A549 (cell line): ENCODE data around the gene LGALS14. TPM values are rescaled to one million over a fixed set of nuclear protein-coding genes. Genes with fewer than 3 reads are reported as not detected.
A peak's percentile ranks its signal among the peaks of the same experiment; 100 is the strongest.

Experiments used
- ATAC-seq, 2 experiments: fragments of 200-7000 bp in 1 of 2; fragments of >200 bp in 1 of 2; cut with Nextera tagmentation in 1 of 2; cut with Tn5 transposase in 1 of 2; 3 replicates each; pipeline versions ENCODE4 v1.8.0 to v1.9.1; 2018 to 2020; ENCODE audit warnings: mild to moderate bottlenecking in 1 of 2, moderate library complexity in 1 of 2
- CTCF ChIA-PET: fragments of 300-600 bp; sonication (Branson Sonifier 250); formaldehyde crosslinking; extraction: SDS; loops from one replicate; lab custom pipeline; 2021; ENCODE audit warnings: antibody characterized with exemption, inconsistent platforms; lab: Yijun Ruan, JAX
- POLR2A ChIA-PET: fragments of 350-600 bp; formaldehyde crosslinking; extraction: SDS; loops from one replicate; lab custom pipeline; 2021; ENCODE audit warnings: antibody characterized with exemption, inconsistent platforms; lab: Yijun Ruan, JAX
- DNase-seq, 2 experiments: peaks; one replicate each; pipeline versions ENCODE4 v3.0.0 to v3.0.0-alpha.2; 2011 to 2016; ENCODE audit warnings: low read depth in 1 of 2, low spot score in 1 of 2
- FAIRE-seq: peaks from 2 replicates; lab custom pipeline; 2011; peaks lifted over from hg19 to GRCh38; lab: Jason Lieb, UNC
- H3K27ac ChIP-seq, 2 experiments: fragments of >200 bp; sonication (Bioruptor Twin); formaldehyde crosslinking; 3 replicates each; pipeline ENCODE4 v1.5.1; 2016 to 2017
- H3K4me1 ChIP-seq: fragments of >200 bp; sonication (Bioruptor Twin); formaldehyde crosslinking; 3 replicates; pipeline ENCODE4 v1.6.1; 2016
- H3K4me2 ChIP-seq: fragments of >200 bp; sonication (Bioruptor Twin); formaldehyde crosslinking; 3 replicates; pipeline ENCODE4 v1.6.1; 2016
- H3K4me3 ChIP-seq: fragments of >200 bp; sonication (Bioruptor Twin); formaldehyde crosslinking; 3 replicates; pipeline ENCODE4 v1.5.1; 2016
- H3K9me3 ChIP-seq: fragments of >200 bp; sonication (Bioruptor Twin); formaldehyde crosslinking; 3 replicates; pipeline ENCODE4 v1.6.1; 2016
- ATOH8 ChIP-seq: fragments of 250-450 bp; sonication (Bioruptor Pico); IDR thresholded peaks from 2 replicates; pipeline ENCODE4 v1.5.0; 2020; ENCODE audit warnings: low read depth, mild to moderate bottlenecking, moderate library complexity
- CEBPB ChIP-seq, 2 experiments: fragments of >200 bp in 1 of 2; sonication (Bioruptor Twin) in 1 of 2; formaldehyde crosslinking in 1 of 2; IDR thresholded peaks; 2 replicates each; pipeline ENCODE4 v1.6.1; 2012 to 2016
- CHD2 ChIP-seq: fragments of 150-350 bp; IDR thresholded peaks from 2 replicates; pipeline ENCODE4 v1.6.1; 2014; ENCODE audit warnings: low read length; ENCODE audit not compliant: partially characterized antibody
- CHD4 ChIP-seq: fragments of 200-600 bp; sonication (generic); IDR thresholded peaks from 2 replicates; pipeline ENCODE4 v1.6.1; 2016; ENCODE audit warnings: antibody characterized with exemption, mild to moderate bottlenecking, borderline replicate concordance
- E2F6 ChIP-seq: IDR thresholded peaks from 2 replicates; pipeline ENCODE4 v1.6.1; 2012; ENCODE audit warnings: low read depth, borderline replicate concordance
- EHF ChIP-seq: fragments of 250-450 bp; sonication (Bioruptor Pico); IDR thresholded peaks from 2 replicates; pipeline ENCODE4 v1.5.0; 2020; ENCODE audit warnings: mild to moderate bottlenecking
- EHMT2 ChIP-seq: fragments of 200-600 bp; sonication (generic); IDR thresholded peaks from 2 replicates; pipeline ENCODE4 v1.6.1; 2016; ENCODE audit warnings: antibody characterized with exemption, low read depth, mild to moderate bottlenecking, moderate library complexity
- ESRRA ChIP-seq: fragments of 150-350 bp; IDR thresholded peaks from 2 replicates; pipeline ENCODE4 v1.6.1; 2014; ENCODE audit warnings: mild to moderate bottlenecking, low read length, borderline replicate concordance
- FOSB ChIP-seq: fragments of 250-450 bp; sonication (Bioruptor Pico); IDR thresholded peaks from 2 replicates; pipeline ENCODE4 v1.5.0; 2020; ENCODE audit warnings: mild to moderate bottlenecking, moderate library complexity
- FOSL2 ChIP-seq, 2 experiments: fragments of 450-650 bp in 1 of 2; fragments of >200 bp in 1 of 2; sonication (Bioruptor Twin) in 1 of 2; formaldehyde crosslinking; IDR thresholded peaks; 2 replicates each; pipeline versions ENCODE4 v1.5.0 to v1.6.1; 2016 to 2020; ENCODE audit warnings: mild to moderate bottlenecking in 1 of 2, moderate library complexity in 1 of 2
- FOXS1 ChIP-seq: fragments of 250-450 bp; sonication (Bioruptor Pico); IDR thresholded peaks from 2 replicates; pipeline ENCODE4 v1.5.0; 2020; ENCODE audit warnings: mild to moderate bottlenecking, moderate library complexity
- HDAC2 ChIP-seq: fragments of 200-600 bp; sonication (generic); IDR thresholded peaks from 2 replicates; pipeline ENCODE4 v1.6.1; 2016
- HES2 ChIP-seq: fragments of >200 bp; sonication (Bioruptor Twin); formaldehyde crosslinking; IDR thresholded peaks from 2 replicates; pipeline ENCODE4 v1.6.1; 2016
- HEYL ChIP-seq: fragments of 250-450 bp; sonication (Bioruptor Pico); IDR thresholded peaks from 2 replicates; pipeline ENCODE4 v1.8.0; 2021; ENCODE audit warnings: mild to moderate bottlenecking, moderate library complexity
- HMGXB4 ChIP-seq: fragments of 250-450 bp; sonication (Bioruptor Pico); IDR thresholded peaks from 2 replicates; pipeline ENCODE4 v1.5.0; 2021; ENCODE audit warnings: mild to moderate bottlenecking, moderate library complexity, borderline replicate concordance
- HOXB13 ChIP-seq: fragments of 250-450 bp; sonication (Bioruptor Pico); IDR thresholded peaks from 2 replicates; pipeline ENCODE4 v1.5.0; 2020; ENCODE audit warnings: low read depth, mild to moderate bottlenecking, moderate library complexity
- HOXB5 ChIP-seq: fragments of 250-450 bp; sonication (Bioruptor Pico); IDR thresholded peaks from 2 replicates; pipeline ENCODE4 v1.5.0; 2020; ENCODE audit warnings: mild to moderate bottlenecking, moderate library complexity
- JUNB ChIP-seq: fragments of >200 bp; sonication (Bioruptor Twin); formaldehyde crosslinking; IDR thresholded peaks from 2 replicates; pipeline ENCODE4 v1.6.1; 2016
- MAFK ChIP-seq: fragments of 450-650 bp; IDR thresholded peaks from 2 replicates; pipeline ENCODE4 v1.6.1; 2014; ENCODE audit not compliant: partially characterized antibody
- MAX ChIP-seq: IDR thresholded peaks from 2 replicates; pipeline ENCODE4 v1.6.1; 2012
- MAZ ChIP-seq: fragments of 150-350 bp; IDR thresholded peaks from 2 replicates; pipeline ENCODE4 v1.6.1; 2014; ENCODE audit warnings: antibody characterized with exemption, low read depth, low read length, borderline replicate concordance
- NPAS2 ChIP-seq: fragments of 250-450 bp; sonication (Bioruptor Pico); IDR thresholded peaks from 2 replicates; pipeline ENCODE4 v1.8.0; 2022; ENCODE audit warnings: mild to moderate bottlenecking, moderate library complexity, borderline replicate concordance
- POLR2A ChIP-seq: IDR thresholded peaks from 2 replicates; pipeline ENCODE4 v1.6.1; 2012; ENCODE audit warnings: mild to moderate bottlenecking, low read length
- RAD21 ChIP-seq, 2 experiments: fragments of >200 bp in 1 of 2; sonication (Bioruptor Twin) in 1 of 2; formaldehyde crosslinking in 1 of 2; IDR thresholded peaks in 1 of 2; conservative IDR thresholded peaks in 1 of 2; 2 replicates in 1 of 2; 3 replicates in 1 of 2; pipeline ENCODE4 v1.6.1; 2012 to 2018; ENCODE audit warnings: inconsistent platforms in 1 of 2
- RARB ChIP-seq: fragments of 250-450 bp; sonication (Bioruptor Pico); IDR thresholded peaks from 2 replicates; pipeline ENCODE4 v1.8.0; 2021; ENCODE audit warnings: mild to moderate bottlenecking, moderate library complexity
- RNF2 ChIP-seq: fragments of 200-600 bp; sonication (generic); IDR thresholded peaks from 2 replicates; pipeline ENCODE4 v1.6.1; 2016; ENCODE audit warnings: low read depth, mild to moderate bottlenecking, antibody characterized with exemption, moderate library complexity, borderline replicate concordance
- SREBF2 ChIP-seq: fragments of 450-650 bp; IDR thresholded peaks from 2 replicates; pipeline ENCODE4 v1.6.1; 2014; ENCODE audit warnings: mild to moderate bottlenecking, moderate library complexity
- ZFP36 ChIP-seq: fragments of 450-650 bp; IDR thresholded peaks from 2 replicates; pipeline ENCODE4 v1.6.1; 2014; ENCODE audit warnings: borderline replicate concordance; ENCODE audit not compliant: partially characterized antibody
- WGBS: methylation state at CpG from one replicate; pipeline ENCODE4 v1.1.6; 2017; ENCODE audit errors: missing lambda C conversion rate; 5-methylcytosine and 5-hydroxymethylcytosine counted together
- polyA plus RNA-seq, 4 experiments: library from polyadenylated mRNA; depleted of rRNA in 3 of 4; stranded (reverse); fragments of >200 nt; fragmentation: RNase III in 1 of 4; extraction: RNeasy Plus Mini Kit Qiagen cat#74134 plus additional on column Dnase treatment in 1 of 4; gene quantifications; 2 replicates in 3 of 4; 3 replicates in 1 of 4; pipeline ENCODE4 v1.2.3, GENCODE V29; 2011 to 2017

Gene LGALS14
- polyA plus RNA-seq, 2 of the 4 experiments (the other 2 are of a cell fraction), result not detected

GRCh38 chr19:39692822-39693221, 11.5 kb upstream of the LGALS14 start:
- H3K4me1 ChIP-seq, result no peaks in the 10 kb centered on the region; the same call in 2 of the 3 replicates
- 12% methylated on average over 1 of the region's 1 CpG for whole genome bisulfite sequencing
- H3K4me2 ChIP-seq, result no peak overlapping the region
- no peak for DNase-seq
- ChIA-PET CTCF (interaction anchor here (1.1 to 1.2 kb wide), 2 partner anchors 21 to 141 kb away, joined by 3 to 5 read pairs; no protein-coding TSS in a partner anchor), POLR2A (no interaction called here)
- FAIRE-seq, result peak; percentile 74
- no peak for TF ChIP-seq CHD4
- TF ChIP-seq E2F6, result no peak
- no peak for TF ChIP-seq SREBF2
- TF ChIP-seq FOSB (CRISPR knock-in tag), result no peak
- TF ChIP-seq HEYL (CRISPR knock-in tag), result no peak
- TF ChIP-seq FOXS1 (CRISPR knock-in tag), result no peak
- TF ChIP-seq POLR2A, result no peak
- no peak for TF ChIP-seq HOXB13 (CRISPR knock-in tag)
- TF ChIP-seq ATOH8 (CRISPR knock-in tag), result no peak
- TF ChIP-seq HDAC2, result no peak
- TF ChIP-seq RARB, result no peak
- TF ChIP-seq CHD2, result no peak
- TF ChIP-seq ZFP36, result no peak
- no peak for TF ChIP-seq HES2
- TF ChIP-seq ESRRA, result no peak
- no peak for TF ChIP-seq MAX
- no peak for TF ChIP-seq MAFK
- TF ChIP-seq RNF2, result no peak
- TF ChIP-seq RAD21 (conservative IDR thresholded peaks at IDR 0.05 in 1 of 2, IDR thresholded peaks at IDR 0.05 in 1 of 2), result no peak
- no peak for TF ChIP-seq EHMT2
- no peak for ATAC-seq
- no peak overlapping the region for H3K4me3 ChIP-seq
- H3K27ac ChIP-seq, result no peak overlapping the region
- peaks cover 13% of the 10 kb centered on the region; the same call in 2 of the 3 replicates for H3K9me3 ChIP-seq

- Histone ChIP-seq H3K4me3 (no peak overlapping the region), H3K27ac (no peak overlapping the region), H3K9me3 (no peaks in the 10 kb centered on the region), H3K4me2 (no peak overlapping the region), H3K4me1 (no peaks in the 10 kb centered on the region; the same call in 2 of the 3 replicates)
- POLR2A ChIA-PET, result no interaction called here
- TF ChIP-seq HEYL (CRISPR knock-in tag) (no peak), FOSL2 (IDR thresholded peaks at IDR 0.05) (no peak), FOSL2 (CRISPR knock-in tag; IDR thresholded peaks at IDR 0.05) (no peak), CHD2 (no peak), CEBPB (IDR thresholded peaks at IDR 0.05) (no peak), EHF (no peak), ESRRA (no peak), HES2 (no peak), HOXB5 (CRISPR knock-in tag) (no peak), HMGXB4 (no peak), JUNB (no peak), NPAS2 (no peak), MAZ (no peak)
- ATAC-seq (no peak), DNase-seq (no peak), FAIRE-seq (no peak)
- WGBS, result 0% methylated on average over 2 of the region's 2 CpGs
- CTCF ChIA-PET, result interaction anchor here (0.5 kb wide), 1 partner anchor 144 kb away, joined by 5 read pairs; no protein-coding TSS in a partner anchor
Measured at GRCh38 chr19:39695759-39696158, 8.5 kb upstream of the LGALS14 start.
